GM12873 (cell line): Measurements from ENCODE around the gene SUN5.

Source experiments
- TF ChIP-seq, protein P1 (sequence below): IDR thresholded peaks from 2 replicates; pipeline ENCODE4 v1.5.1; 2012; ENCODE audit warnings: low read depth, mild to moderate bottlenecking, moderate library complexity, low read length, control low read depth; ENCODE audit not compliant: insufficient read depth; ENCODE audit errors: missing control alignments

Gene SUN5

DNA sequence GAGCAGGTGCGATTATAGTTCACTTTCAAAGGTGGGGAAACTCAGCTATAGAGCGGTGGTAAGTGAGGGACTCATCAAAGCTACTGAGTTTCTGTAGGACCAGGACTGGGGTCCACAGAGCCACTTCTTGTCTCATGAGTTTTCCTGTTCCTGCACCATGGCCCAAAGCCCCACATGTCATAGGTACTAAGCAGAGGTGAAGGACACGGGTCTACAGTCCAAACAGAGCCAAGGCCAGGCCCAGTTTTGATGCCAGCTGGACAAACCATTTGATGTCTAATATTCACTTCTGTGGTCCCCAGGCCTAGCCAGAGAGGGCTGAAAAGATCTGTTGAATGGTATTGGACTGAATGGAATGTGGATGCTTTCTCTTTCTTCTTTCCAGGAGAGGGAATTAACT, 38.2 kb upstream of the SUN5 start:
- TF ChIP-seq, protein P1, sequence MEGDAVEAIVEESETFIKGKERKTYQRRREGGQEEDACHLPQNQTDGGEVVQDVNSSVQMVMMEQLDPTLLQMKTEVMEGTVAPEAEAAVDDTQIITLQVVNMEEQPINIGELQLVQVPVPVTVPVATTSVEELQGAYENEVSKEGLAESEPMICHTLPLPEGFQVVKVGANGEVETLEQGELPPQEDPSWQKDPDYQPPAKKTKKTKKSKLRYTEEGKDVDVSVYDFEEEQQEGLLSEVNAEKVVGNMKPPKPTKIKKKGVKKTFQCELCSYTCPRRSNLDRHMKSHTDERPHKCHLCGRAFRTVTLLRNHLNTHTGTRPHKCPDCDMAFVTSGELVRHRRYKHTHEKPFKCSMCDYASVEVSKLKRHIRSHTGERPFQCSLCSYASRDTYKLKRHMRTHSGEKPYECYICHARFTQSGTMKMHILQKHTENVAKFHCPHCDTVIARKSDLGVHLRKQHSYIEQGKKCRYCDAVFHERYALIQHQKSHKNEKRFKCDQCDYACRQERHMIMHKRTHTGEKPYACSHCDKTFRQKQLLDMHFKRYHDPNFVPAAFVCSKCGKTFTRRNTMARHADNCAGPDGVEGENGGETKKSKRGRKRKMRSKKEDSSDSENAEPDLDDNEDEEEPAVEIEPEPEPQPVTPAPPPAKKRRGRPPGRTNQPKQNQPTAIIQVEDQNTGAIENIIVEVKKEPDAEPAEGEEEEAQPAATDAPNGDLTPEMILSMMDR, result no peak

DNA sequence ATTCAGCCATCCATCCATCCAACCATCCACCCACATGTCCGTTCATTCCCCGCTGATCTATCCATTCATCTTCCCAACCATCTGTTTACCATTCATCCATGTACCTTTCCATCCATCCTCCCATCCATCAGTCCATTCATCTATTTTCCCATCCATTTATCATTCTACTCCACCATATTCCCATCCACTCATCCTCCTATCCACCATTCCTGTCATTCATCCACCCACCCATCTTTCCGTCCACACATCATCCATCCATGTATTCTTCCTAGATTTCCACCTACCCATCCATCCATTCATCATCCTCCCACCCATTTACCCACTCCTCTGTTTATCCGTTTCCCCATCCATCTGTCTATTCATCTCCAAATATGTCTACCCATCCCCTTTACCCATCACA, 34.0 kb upstream of the SUN5 start:
- TF ChIP-seq, protein P1, result no peak

DNA sequence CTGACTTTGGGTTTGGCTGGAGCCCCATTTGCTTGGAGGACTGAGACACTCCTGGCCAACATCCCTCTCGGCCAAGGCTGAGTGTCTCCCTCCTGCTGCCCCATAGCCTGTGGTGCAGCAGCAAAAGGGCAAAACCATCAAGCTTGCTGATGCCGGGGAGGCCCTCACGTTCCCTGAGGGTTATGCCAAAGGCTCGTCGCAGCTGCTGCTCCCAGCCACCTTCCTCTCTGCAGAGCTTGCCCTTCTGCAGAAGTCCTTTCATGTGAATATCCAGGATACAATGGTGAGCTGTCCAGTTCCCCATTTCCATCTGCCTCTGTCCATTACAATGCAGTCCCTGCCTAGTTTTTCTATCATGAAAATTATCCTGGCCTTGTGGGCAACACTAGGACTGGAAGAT, 33.2 kb upstream of the SUN5 start:
- TF ChIP-seq, protein P1, result no peak

DNA sequence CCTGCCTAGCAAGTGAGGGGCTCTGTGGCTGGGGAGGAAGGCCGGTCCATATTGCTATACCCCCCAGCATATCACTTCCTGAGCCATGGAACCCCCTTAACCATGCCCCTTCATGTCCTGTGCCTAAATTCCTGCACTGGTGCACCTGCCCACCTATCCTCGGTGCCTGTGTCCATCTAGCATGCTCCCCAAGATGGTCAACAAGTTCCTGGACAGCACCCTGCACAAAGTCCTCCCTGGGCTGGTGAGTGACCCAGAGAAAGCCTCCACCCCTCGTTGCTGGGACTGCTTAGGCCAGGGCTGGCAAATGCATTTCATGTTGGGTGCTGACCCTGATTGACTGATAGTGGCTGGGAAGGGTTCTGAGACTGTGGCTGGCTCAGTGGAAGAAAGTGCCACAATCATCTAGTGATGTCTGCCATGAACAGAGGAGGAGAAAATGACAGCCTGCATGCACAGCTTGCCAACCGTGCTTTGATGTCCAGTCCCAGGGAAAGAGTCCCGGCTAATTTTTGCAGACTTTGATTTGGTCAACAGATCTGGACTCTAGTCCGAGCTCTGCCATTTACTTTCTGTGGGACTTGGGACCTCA, 30.8 kb upstream of the SUN5 start:
- TF ChIP-seq, protein P1, result no peak

DNA sequence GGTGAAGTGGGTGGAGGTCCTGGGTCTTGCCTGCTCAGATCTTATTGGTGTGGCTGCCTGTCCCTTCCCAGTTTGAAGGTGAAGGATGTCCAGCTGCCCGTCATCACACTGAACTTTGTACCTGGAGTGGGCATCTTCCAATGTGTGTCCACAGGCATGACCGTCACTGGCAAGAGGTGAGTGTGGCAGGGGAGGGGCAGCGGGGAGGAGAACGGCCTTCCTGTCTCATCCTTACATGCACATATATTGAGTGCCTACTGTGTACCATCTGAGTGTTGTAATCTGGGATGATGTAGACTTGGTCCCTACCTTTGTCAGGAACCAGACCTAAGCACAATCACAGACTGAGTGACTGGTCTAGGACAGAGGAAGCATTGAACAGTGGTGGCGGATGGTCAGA, 29.9 kb upstream of the SUN5 start:
- TF ChIP-seq, protein P1, result no peak

DNA sequence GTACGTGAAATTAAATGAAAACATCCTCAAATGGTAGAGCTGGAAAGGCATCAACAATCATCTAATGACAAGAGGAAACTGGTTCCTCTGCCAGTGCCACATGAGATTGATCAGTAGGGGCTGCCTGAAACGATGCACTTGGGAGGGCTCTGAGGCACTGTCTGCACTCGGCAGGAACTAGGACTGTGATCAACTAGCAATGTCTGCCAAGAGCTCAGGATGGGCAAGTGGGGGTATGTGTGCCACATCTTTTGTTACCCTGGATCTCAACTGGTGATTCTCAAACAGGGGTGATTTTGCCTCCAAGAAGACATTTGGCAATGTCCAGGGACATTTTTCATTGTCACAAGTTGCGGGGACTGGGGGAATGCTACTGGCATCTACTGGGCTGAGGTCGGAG, 29.1 kb upstream of the SUN5 start:
- TF ChIP-seq, protein P1, result no peak

DNA sequence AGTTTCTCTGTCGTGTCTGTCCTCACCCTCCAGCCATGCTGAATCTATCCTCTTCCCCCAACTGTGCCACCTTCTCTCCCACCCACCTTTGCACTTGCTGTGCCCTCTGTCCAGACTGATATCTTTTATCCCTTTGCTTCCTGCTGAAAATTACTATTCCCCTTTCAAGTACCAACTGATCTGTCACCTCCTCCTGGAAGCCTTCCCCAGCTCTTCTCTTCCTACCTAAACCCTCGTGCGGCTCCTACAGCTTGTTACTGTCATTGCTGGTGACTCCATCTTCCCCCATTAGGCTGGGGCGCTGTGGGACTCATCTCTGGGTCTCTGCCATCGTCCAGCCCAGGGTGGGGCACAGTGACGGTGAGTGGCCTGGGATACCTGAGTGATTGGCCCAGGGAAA, 28.3 kb upstream of the SUN5 start:
- TF ChIP-seq, protein P1, result no peak
